Measurements from ENCODE around the gene PROCA1.

GRCh38 chr17:28711723-28712031, at the start of gene PROCA1:
- TF ChIP-seq, protein P1, sequence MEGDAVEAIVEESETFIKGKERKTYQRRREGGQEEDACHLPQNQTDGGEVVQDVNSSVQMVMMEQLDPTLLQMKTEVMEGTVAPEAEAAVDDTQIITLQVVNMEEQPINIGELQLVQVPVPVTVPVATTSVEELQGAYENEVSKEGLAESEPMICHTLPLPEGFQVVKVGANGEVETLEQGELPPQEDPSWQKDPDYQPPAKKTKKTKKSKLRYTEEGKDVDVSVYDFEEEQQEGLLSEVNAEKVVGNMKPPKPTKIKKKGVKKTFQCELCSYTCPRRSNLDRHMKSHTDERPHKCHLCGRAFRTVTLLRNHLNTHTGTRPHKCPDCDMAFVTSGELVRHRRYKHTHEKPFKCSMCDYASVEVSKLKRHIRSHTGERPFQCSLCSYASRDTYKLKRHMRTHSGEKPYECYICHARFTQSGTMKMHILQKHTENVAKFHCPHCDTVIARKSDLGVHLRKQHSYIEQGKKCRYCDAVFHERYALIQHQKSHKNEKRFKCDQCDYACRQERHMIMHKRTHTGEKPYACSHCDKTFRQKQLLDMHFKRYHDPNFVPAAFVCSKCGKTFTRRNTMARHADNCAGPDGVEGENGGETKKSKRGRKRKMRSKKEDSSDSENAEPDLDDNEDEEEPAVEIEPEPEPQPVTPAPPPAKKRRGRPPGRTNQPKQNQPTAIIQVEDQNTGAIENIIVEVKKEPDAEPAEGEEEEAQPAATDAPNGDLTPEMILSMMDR (IDR thresholded peaks at IDR 0.05), result no peak
- TF ChIP-seq POLR2AphosphoS5 (IDR thresholded peaks at IDR 0.05; ENCODE audit: insufficient read depth in 1 of 2, low read depth in 1 of 2), result no peak

All from vagina (tissue), 2 donors.